ENCODE data around the gene RHBG.

- no peak for TF ChIP-seq CTCF (IDR thresholded peaks at IDR 0.05)
- no peak for TF ChIP-seq ZFX (IDR thresholded peaks at IDR 0.05; ENCODE audit: borderline replicate concordance)
Measured at GRCh38 chr1:156418416-156419070, 49.5 kb downstream of the RHBG start.

Data from 22Rv1 (cell line).